HT1080 (cell line): ENCODE results near the gene ABLIM1. TPM values are rescaled to one million over a fixed set of nuclear protein-coding genes. Genes with fewer than 3 reads are reported as not detected.

Experiments used
- DNase-seq: peaks from one replicate; pipeline ENCODE4 v3.0.0-alpha.2; 2015; ENCODE audit warnings: low read depth
- total RNA-seq: library from RNA; depleted of rRNA; stranded (reverse); fragments of >200 nt; shearing (Covaris generic); gene quantifications from 2 replicates; pipeline ENCODE4 v1.2.3, GENCODE V29; 2014

Gene ABLIM1
- total RNA-seq, 1 experiment from 2014 or later: 1.3 TPM

GRCh38 chr10:114590993-114591392, 67.1 kb downstream of the ABLIM1 start:
- no peak for DNase-seq

DNA sequence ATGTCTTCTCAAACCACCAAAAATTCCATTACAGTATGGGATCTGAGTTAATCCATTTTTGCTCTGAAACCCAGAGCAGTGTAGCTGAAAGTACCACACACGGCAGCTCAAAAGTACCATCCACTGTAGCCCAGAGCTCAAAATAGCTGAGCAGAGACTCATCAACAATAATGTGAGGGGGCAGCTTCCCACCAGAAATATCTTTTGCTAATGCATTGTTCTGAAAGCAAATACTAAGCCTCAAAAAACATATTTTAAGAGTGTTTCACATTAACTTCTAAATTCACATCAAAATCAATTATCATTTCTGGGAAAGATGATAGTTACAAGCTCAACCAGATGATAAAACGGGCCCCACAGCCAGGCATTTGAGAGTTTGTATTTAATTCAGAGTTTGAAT, 73.7 kb downstream of the ABLIM1 start:
- DNase-seq: no peak

- DNase-seq: no peak
Measured at GRCh38 chr10:114581071-114581470, 77.0 kb downstream of the ABLIM1 start.

DNA sequence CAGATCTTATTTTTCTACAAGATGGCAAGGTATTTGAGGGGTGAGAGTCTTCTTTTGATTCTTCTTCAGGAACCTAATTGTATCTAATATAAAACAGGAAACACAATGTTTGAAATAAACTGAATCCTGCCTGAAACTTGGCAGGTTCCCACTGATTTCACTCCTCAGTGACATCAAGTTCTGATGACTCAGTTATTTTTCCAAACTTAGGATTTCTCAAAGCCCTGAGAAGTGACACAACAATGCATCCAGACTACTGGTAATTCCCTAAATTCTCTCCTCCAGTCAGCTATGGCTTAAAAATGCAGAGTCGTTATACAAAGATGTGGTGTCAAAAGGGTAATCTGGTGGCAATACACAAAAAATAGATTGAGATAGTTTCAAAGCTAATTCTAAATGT, 80.9 kb downstream of the ABLIM1 start:
- DNase-seq: peak; percentile 10

- DNase-seq: no peak
Measured at GRCh38 chr10:114576716-114577115, 81.4 kb downstream of the ABLIM1 start.

GRCh38 chr10:114576132-114576487, 82.0 kb downstream of the ABLIM1 start:
- DNase-seq: no peak

DNA sequence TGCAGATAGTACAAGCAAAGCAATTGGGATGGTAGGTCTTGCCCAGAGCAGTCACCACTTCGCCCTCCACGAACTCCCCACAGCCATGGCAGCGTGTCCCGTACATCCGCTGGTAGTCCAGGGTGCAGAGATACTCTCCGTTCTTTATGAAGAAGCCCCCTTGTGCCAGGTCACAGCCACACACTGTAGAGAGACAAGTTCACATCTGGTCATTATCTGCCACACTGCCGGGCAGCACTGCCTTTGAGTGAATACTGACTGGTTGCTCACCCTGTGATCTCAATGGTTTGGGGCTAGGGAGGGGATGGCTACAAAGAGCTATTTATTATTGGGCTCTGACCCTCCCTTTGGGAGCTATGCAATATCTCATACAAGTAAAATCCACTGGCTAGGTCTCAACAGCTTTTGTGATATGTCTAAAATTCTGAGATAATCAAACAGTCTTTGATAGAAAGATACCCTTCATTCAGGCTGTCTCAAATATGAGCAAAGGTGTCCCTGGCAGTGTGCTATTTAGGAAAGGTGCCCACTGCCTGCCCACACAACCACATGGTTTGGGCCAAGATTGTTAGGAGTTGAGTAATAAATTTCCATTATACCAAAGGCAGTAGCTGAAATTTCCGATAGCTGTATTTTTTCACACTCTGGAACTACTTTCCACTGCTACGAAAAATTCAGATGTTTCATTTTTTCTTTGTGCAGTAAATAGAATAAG, 82.5 kb downstream of the ABLIM1 start:
- DNase-seq: no peak

- no peak for DNase-seq
Measured at GRCh38 chr10:114573330-114574045, 84.6 kb downstream of the ABLIM1 start.

GRCh38 chr10:114571316-114571999, 86.6 kb downstream of the ABLIM1 start:
- DNase-seq: no peak

DNA sequence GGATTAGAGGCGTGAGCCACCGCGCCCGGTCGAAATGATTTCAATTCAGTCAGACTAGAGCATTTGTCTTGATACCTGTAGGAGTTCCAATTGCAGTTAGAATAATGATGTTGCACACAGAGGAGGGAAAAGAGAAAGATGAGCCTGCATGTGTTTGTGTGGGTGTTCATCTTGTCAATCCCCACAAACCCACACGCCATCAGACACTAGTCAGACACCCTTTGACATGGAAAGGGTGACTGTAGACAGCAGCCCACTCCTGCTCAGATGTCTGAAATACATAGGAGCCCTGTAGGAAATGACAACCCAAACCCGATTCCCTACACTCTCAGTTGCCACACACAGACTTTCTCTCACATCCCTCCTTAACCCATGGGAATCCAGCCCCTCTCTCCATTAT, 92.0 kb downstream of the ABLIM1 start:
- no peak for DNase-seq

GRCh38 chr10:114565066-114565465, 93.0 kb downstream of the ABLIM1 start:
- DNase-seq: peak; percentile 8

DNA sequence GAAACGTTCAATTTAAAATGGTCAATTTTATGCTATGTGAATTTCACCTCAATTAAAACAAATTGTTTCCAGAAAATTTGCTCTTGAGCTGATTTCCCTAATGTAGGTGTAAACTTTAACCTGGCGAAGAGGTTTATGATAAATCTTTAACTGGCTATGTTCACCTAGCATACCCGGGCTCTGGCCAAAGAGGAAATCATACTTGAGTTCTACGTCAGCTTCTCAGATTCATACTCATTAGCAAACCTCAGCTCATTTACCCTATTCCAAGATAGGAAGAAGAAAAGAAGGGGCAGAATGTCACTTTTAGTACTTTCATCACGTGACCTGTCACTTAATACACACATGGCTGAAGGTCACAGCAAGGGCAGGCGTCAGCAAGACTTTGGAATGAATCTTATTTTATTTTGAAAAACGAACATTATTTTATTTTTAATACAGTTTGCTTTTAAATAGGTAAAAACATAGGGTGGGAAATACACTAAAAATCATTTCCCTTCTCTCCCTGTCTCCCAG, 97.0 kb downstream of the ABLIM1 start:
- DNase-seq: no peak

DNA sequence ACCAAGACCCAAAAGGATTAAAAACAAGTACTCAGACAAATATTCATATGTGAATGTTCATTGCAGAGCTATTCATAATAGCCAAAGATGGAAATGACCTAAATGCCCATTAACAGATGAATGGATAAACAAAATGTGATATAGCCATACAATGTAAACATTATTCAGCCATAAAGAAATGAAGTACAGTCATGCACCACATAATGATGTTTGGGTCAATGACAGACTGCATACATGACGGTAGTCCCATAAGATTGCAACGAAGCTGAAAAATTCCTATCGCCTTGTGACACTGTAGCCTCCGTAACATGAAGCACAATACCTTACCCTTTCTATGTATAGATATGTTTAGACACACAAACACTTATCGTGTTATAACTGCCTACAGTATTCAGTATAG, 97.9 kb downstream of the ABLIM1 start:
- no peak for DNase-seq

GRCh38 chr10:114559636-114560035, 98.4 kb downstream of the ABLIM1 start:
- DNase-seq: no peak

GRCh38 chr10:114557854-114558253, 100.2 kb downstream of the ABLIM1 start:
- DNase-seq: no peak

DNA sequence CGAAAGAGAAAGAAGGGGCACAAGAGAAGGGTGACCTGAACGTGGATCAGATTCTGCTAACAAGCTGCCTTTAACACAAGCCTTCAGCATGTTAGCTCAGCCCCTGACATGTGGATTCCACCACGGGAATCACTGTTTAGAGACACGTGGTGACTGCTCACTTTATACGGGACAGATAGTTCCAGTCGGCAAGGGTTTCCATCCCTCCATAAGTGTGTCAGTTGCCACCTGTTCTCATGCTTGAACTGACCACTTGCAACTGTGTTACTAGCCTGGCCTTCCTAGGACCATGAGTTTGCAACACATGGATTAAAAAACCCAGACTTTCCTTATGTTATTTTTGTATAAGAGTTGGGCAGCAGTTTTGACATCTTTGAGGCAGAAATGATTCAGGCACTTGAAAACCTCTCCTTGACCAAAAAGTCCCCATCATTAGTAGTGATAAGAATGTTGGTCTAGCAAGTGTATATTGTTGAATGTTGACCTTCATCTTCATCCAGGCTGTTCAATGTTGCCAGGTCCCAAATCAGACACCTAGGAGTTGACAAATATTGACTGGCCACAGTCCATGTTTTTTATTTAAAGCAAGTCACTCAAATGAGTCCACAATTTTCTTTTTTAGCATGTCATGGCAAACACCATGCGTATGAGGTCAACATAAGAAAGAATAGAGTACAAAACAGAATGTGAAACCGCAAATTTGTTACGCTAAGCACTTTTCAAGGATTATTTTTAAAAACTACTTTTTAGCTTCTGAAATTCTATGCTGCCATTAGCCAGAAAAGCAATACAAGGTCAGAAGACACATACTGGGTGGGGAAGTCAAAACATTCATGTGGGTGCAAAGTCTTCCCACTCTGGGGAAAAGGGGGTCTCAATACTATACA, 101.6 kb downstream of the ABLIM1 start:
- no peak for DNase-seq

DNA sequence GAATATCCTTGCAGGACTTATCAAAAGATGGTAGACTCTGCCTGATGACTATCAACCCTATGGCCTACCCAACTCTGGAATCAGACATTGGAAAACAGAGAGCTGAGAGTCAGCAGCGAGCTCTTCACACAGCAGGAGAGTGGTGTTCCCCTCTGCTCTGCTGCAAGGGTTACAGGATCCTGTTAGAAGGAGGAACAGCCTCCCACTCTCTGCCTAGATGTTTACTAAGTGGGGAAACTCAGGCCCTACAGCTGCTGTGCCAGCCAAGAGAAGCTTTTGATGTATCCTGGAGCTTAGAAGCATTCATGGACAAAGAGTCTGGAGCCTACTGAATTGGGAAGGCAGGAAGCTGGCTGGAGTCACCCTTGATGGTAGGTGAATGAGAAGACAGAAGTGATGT, 104.6 kb downstream of the ABLIM1 start:
- DNase-seq: no peak

DNA sequence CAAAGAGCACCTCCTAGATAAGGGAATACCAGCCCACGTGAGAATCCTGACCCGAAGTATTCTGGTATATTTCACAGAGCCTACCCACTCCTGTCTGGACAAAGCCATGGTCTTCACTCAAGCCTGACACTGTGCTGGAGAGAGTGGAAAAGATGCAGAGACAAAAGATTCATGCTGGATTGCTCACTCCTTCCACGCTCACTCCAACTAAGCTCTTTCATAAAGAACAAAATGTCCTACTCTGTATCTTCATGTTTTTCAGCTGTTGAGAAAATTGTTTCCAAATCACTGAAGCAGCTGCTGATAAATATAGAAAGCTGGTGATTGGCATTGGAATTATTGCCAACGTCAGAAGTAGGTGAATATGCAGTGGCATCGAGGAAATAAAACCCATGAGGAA, 106.0 kb downstream of the ABLIM1 start:
- DNase-seq: no peak

- DNase-seq: no peak
Measured at GRCh38 chr10:114551636-114551972, 106.5 kb downstream of the ABLIM1 start.

DNA sequence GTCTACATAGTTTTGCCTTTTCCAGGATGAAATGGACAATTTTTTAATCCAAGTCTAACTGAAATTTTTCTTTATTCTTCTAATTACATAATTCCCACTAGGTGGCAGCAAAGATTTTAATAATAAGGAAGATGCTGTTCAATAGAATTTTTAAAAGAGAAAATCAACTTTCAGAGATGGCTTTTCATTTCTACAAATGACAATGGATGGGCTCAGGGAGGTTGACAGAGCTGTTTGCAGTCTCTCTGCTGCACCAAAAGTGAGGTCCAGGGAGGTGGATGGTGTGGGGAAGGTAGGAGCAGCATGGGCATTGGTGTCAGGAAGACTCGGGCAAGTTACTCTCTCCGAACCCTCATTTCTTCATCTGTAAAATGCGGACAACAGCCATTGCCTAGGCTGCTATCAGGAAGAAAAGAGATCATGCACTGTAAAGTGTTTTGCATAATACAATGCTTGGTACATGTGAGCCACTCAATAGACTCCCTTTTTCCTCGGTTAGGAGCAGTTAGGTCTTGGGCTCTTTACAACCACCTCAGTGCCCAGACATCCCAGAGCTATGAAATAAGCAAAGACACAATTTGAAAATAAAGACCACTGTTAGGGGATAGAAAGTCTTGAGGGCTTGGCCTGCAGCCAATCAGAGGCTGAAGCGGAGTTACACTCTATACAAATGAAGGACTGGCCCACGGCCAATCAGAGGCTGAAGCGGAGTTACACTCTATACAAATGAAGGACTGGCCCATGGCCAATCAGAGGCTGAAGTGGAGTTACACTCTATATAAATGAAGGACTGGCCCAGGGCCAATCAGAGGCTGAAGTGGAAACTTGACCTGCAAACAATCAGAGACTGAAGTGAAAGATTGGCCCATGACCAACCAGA, 107.1 kb downstream of the ABLIM1 start:
- DNase-seq: no peak
